ENCODE results near the gene DENND6B. TPM values are rescaled to one million over a fixed set of nuclear protein-coding genes. Genes with fewer than 3 reads are reported as not detected.

DENND6B gene
- total RNA-seq, 6 experiments from 2014 or later: 0.98 to 4.1 (median 1.9) TPM

GRCh38 chr22:50346470-50346869 lies 19.7 kb upstream of the DENND6B start:
- peaks cover 0 to 6% (median 2%) of the 10 kb centered on the region in 4 donors for H3K4me1 ChIP-seq
- no peaks in the 10 kb centered on the region for H3K27me3 ChIP-seq
- no peak overlapping the region for H3K27ac ChIP-seq
- H3K9me3 ChIP-seq: no peaks in the 10 kb centered on the region
- intact Hi-C loops (cut with DNase I): no loop called here
- DNase-seq: no peak
- 44% methylated on average over 3 of the region's 8 CpGs for WGBS (ENCODE audit: insufficient coverage, low coverage, low lambda C conversion rate, missing lambda C conversion rate)
- TF ChIP-seq POLR2A (IDR thresholded peaks at IDR 0.05) (no peak), CTCF (IDR thresholded peaks at IDR 0.05) (no peak)
- H3K4me3 ChIP-seq: no peak overlapping the region
- no peaks in the 10 kb centered on the region for H3K36me3 ChIP-seq
- no peak for ATAC-seq

GRCh38 chr22:50343541-50343935 lies 16.7 kb upstream of the DENND6B start:
- Histone ChIP-seq H3K9me3 (no peaks in the 10 kb centered on the region), H3K36me3 (no peaks in the 10 kb centered on the region), H3K4me3 (peak overlapping the region; percentile 74 to 92 (median 86)), H3K27me3 (no peaks in the 10 kb centered on the region), H3K27ac (peak overlapping the region; percentile 53 to 71 (median 69)), H3K4me1 (peaks cover 0 to 6% (median 2%) of the 10 kb centered on the region in 4 donors)
- TF ChIP-seq POLR2A (IDR thresholded peaks at IDR 0.05) (no peak), CTCF (IDR thresholded peaks at IDR 0.05) (no peak)
- intact Hi-C loops (cut with DNase I): loop anchor here (5.0 kb wide), 2 partner anchors 76 to 91 kb away; partner anchors contain the start of gene HDAC10 (in 1 of the 2)
- DNase-seq (no peak), ATAC-seq (no peak)
- 0% methylated on average over 2 of the region's 9 CpGs for WGBS (ENCODE audit: insufficient coverage, low coverage, low lambda C conversion rate, missing lambda C conversion rate)

- Histone ChIP-seq H3K4me1 (peaks cover 0 to 6% (median 2%) of the 10 kb centered on the region in 4 donors), H3K27me3 (no peaks in the 10 kb centered on the region), H3K36me3 (no peaks in the 10 kb centered on the region), H3K27ac (peak within 1 kb of the TSS; percentile 60 to 71 (median 69)), H3K4me3 (peak within 1 kb of the TSS; percentile 74 to 92 (median 86)), H3K9me3 (no peaks in the 10 kb centered on the region)
- peak; percentile 86 to 90 (median 88) for DNase-seq
- peak; percentile 87 to 95 (median 90) for ATAC-seq
- WGBS (ENCODE audit: insufficient coverage, low coverage, low lambda C conversion rate, missing lambda C conversion rate): under 1% methylated on average over 23 of the region's 87 CpGs
- intact Hi-C loops (cut with DNase I): loop anchor here (5.0 kb wide), 2 partner anchors 76 to 91 kb away; partner anchors contain the start of gene HDAC10 (in 1 of the 2)
- TF ChIP-seq CTCF (IDR thresholded peaks at IDR 0.05): no peak
- peak; percentile 37 for TF ChIP-seq POLR2A (IDR thresholded peaks at IDR 0.05)
Observed at GRCh38 chr22:50342651-50343540, 16.1 kb upstream of the DENND6B start, which contains the start of gene PPP6R2. Gene PPP6R2 (plus strand): TSS chr22:50343327. CDS start chr22:50393909, 50,582 bp downstream.

- Histone ChIP-seq H3K4me3 (peak overlapping the region; percentile 74 to 92 (median 86)), H3K27ac (peak overlapping the region; percentile 54 to 71 (median 60)), H3K4me1 (peaks cover 0 to 6% (median 2%) of the 10 kb centered on the region in 4 donors), H3K27me3 (no peaks in the 10 kb centered on the region), H3K9me3 (no peaks in the 10 kb centered on the region), H3K36me3 (no peaks in the 10 kb centered on the region)
- TF ChIP-seq POLR2A (IDR thresholded peaks at IDR 0.05): no peak
- TF ChIP-seq CTCF (IDR thresholded peaks at IDR 0.05): peak; percentile 97 to 99 (median 98)
- peak; percentile 88 to 91 (median 90) for DNase-seq
- WGBS (ENCODE audit: insufficient coverage, low coverage, low lambda C conversion rate, missing lambda C conversion rate): 0% methylated on average over 11 of the region's 26 CpGs
- intact Hi-C loops (cut with DNase I): loop anchor here (5.0 kb wide), 2 partner anchors 75 to 90 kb away; partner anchors contain the start of gene HDAC10 (in 1 of the 2)
- peak; percentile 81 to 86 (median 84) for ATAC-seq
Observed at GRCh38 chr22:50341977-50342650, 15.3 kb upstream of the DENND6B start.
